ENCODE data around the gene AVPR2.

DNA sequence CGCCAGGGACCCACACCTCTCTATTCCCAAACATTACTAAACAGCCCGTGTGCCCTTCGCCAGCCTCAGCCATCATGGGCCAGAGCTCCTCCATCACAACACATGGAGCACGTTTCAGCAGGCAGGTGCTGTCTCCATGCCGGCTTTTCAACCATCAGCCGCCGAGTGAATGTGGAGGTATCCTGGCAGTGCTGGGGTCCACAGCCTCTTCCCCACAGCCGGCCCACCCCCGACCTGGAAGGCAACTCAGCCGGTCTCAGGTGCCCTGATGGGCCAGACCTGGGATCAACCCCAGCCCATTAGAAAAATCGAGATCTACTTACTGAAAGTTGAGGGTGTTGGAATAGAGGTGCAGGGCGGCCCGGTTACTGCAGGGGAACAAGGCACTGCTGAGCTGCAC is 27.3 kb downstream of the AVPR2 start:
- TF ChIP-seq, protein P1, sequence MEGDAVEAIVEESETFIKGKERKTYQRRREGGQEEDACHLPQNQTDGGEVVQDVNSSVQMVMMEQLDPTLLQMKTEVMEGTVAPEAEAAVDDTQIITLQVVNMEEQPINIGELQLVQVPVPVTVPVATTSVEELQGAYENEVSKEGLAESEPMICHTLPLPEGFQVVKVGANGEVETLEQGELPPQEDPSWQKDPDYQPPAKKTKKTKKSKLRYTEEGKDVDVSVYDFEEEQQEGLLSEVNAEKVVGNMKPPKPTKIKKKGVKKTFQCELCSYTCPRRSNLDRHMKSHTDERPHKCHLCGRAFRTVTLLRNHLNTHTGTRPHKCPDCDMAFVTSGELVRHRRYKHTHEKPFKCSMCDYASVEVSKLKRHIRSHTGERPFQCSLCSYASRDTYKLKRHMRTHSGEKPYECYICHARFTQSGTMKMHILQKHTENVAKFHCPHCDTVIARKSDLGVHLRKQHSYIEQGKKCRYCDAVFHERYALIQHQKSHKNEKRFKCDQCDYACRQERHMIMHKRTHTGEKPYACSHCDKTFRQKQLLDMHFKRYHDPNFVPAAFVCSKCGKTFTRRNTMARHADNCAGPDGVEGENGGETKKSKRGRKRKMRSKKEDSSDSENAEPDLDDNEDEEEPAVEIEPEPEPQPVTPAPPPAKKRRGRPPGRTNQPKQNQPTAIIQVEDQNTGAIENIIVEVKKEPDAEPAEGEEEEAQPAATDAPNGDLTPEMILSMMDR (IDR thresholded peaks at IDR 0.05 in 2 of 3, conservative IDR thresholded peaks at IDR 0.05 in 1 of 3; ENCODE audit: control insufficient read depth in 2 of 3, extremely low read depth in 1 of 3, insufficient read depth in 1 of 3, low read depth in 3 of 3, low read length in 3 of 3): no peak
- TF ChIP-seq RFX5 (IDR thresholded peaks at IDR 0.05; ENCODE audit: low read depth, low read length) (no peak), TCF12 (IDR thresholded peaks at IDR 0.05; ENCODE audit: low read depth, low read length) (no peak), JUNB (IDR thresholded peaks at IDR 0.05) (no peak), HDAC6 (IDR thresholded peaks at IDR 0.05; ENCODE audit: unreplicated experiment) (no peak), POLR2AphosphoS5 (IDR thresholded peaks at IDR 0.05; ENCODE audit: low read length) (no peak)
